GM23248 (cell line): ENCODE data around the gene CAPN7.

ENCODE experiments used
- EZH2 ChIP-seq: fragments of 200-600 bp; sonication (generic); IDR thresholded peaks from 2 replicates; pipeline ENCODE4 v1.6.1; 2018; ENCODE audit warnings: antibody characterized with exemption, mild to moderate bottlenecking; ENCODE audit not compliant: insufficient read depth, poor library complexity, severe bottlenecking
- EZH2phosphoT487 ChIP-seq: fragments of 200-600 bp; sonication (generic); IDR thresholded peaks from 2 replicates; pipeline ENCODE4 v1.6.1; 2018; ENCODE audit warnings: antibody characterized with exemption, moderate library complexity, mild to moderate bottlenecking, low read depth; ENCODE audit not compliant: insufficient read depth

DNA sequence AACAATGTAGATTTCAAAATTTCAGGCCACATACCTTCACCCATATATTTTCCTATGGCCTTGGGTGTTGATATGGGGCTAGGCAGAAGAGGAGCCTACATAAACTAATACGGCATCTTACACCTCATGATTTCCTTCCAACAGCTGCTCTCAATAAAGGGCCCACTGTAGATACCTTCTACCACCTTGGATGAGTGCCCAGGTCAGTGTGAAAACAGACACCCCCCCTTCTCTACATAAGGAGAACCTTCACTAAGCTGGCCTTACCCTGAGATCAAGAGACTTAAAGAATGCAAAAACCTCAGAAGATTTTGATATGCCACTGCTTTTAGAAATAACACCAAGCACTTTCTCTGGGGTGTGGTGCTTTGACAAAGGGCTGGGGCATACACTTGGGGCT is 83.6 kb downstream of the CAPN7 start:
- TF ChIP-seq EZH2phosphoT487 (no peak), EZH2 (no peak)
